Thyroid gland (tissue), 4 donors: Measurements from ENCODE around the gene PKD1L1. TPM values are rescaled to one million over a fixed set of nuclear protein-coding genes. Genes with fewer than 3 reads are reported as not detected.

Experiments
- DNase-seq, 2 donors: peaks; one replicate each; pipeline ENCODE4 v3.0.0-alpha.2; 2019
- H3K27ac ChIP-seq, 3 donors: fragments of 200-600 bp; sonication (generic); 1 replicate in 2 of 3; 2 replicates in 1 of 3; pipeline ENCODE4 v1.5.1; 2016 to 2019; ENCODE audit warnings: mild to moderate bottlenecking in 1 of 3, moderate library complexity in 1 of 3
- H3K27me3 ChIP-seq: fragments of 200-600 bp; sonication (generic); one replicate; pipeline ENCODE4 v1.5.1; 2019
- H3K36me3 ChIP-seq, 2 donors: fragments of 200-600 bp; sonication (generic); one replicate each; pipeline ENCODE4 v1.5.1; 2016 to 2019
- H3K4me1 ChIP-seq, 2 donors: fragments of 200-600 bp; sonication (generic); one replicate each; pipeline ENCODE4 v1.5.1; 2017 to 2019
- H3K4me3 ChIP-seq, 3 donors: fragments of 200-600 bp; sonication (generic); replicated peaks in 1 of 3; 1 replicate in 2 of 3; 2 replicates in 1 of 3; pipeline ENCODE4 v1.5.1; 2016; ENCODE audit warnings: mild to moderate bottlenecking in 1 of 3
- H3K9me3 ChIP-seq: fragments of 200-600 bp; sonication (generic); one replicate; pipeline ENCODE4 v1.5.1; 2017
- CTCF ChIP-seq, 6 experiments: fragments of 200-600 bp in 3 of 6; fragments of 450-650 bp in 3 of 6; sonication (generic) in 3 of 6; IDR thresholded peaks; one replicate each; pipeline ENCODE4 v1.5.1; 2016 to 2019; ENCODE audit warnings: antibody characterized with exemption in 6 of 6, mild to moderate bottlenecking in 2 of 6, inconsistent platforms in 1 of 6, moderate library complexity in 1 of 6
- POLR2A ChIP-seq, 2 donors: fragments of 450-650 bp; IDR thresholded peaks; one replicate each; pipeline ENCODE4 v1.6.1; 2017; ENCODE audit warnings: antibody characterized with exemption in 2 of 2, mild to moderate bottlenecking in 2 of 2, moderate library complexity in 1 of 2
- WGBS, 2 donors: methylation state at CpG; one replicate each; pipeline ENCODE4 v1.1.5; 2017; 5-methylcytosine and 5-hydroxymethylcytosine counted together
- intact Hi-C: fragments of 100-400 bp; cut with DNase I; formaldehyde crosslinking; loops from one replicate; pipeline ENCODE4 v1.15.1; 2023
- total RNA-seq, 4 donors: library from RNA; depleted of rRNA; stranded (reverse); fragments of >200 nt; gene quantifications; one replicate each; pipeline ENCODE4 v1.2.3, GENCODE V29; 2016

PKD1L1 gene
- total RNA-seq, 4 donors from 2014 or later: under 0.01 to 0.17 (median 0.14) TPM

GRCh38 chr7:47979832-47980181, 31.5 kb upstream of the PKD1L1 start:
- intact Hi-C loops: loop anchor here (5.0 kb wide), 1 partner anchor 107 kb away; the partner anchor contains the start of gene UPP1
- TF ChIP-seq CTCF (IDR thresholded peaks at IDR 0.05): no peak
- TF ChIP-seq POLR2A (IDR thresholded peaks at IDR 0.05): no peak
- Histone ChIP-seq H3K27ac (peak overlapping the region; percentile 60 to 89 (median 80)), H3K36me3 (peaks cover 28 to 31% of the 10 kb centered on the region in 2 donors), H3K9me3 (no peaks in the 10 kb centered on the region), H3K4me3 (peak overlapping the region in 2 of 3 donors; percentile 45 to 52), H3K27me3 (no peaks in the 10 kb centered on the region), H3K4me1 (peaks cover 4 to 8% of the 10 kb centered on the region in 2 donors)
- no peak for DNase-seq
- 35 to 37% methylated on average over 7 of the region's 7 CpGs for WGBS, 2 donors

GRCh38 chr7:47979145-47979831, 31.0 kb upstream of the PKD1L1 start, which contains the start of gene HUS1:
HUS1 (minus strand) TSS chr7:47979615; CDS start chr7:47979519, 96 bp downstream.
- Histone ChIP-seq H3K27ac (peak within 1 kb of the TSS; percentile 60 to 89 (median 80)), H3K36me3 (peaks cover 33 to 36% of the 10 kb centered on the region in 2 donors), H3K9me3 (no peaks in the 10 kb centered on the region), H3K27me3 (no peaks in the 10 kb centered on the region), H3K4me1 (peaks cover 4 to 8% of the 10 kb centered on the region in 2 donors), H3K4me3 (peak within 1 kb of the TSS; percentile 7 to 52 (median 45))
- TF ChIP-seq CTCF (IDR thresholded peaks at IDR 0.05): no peak
- peak in 1 of 2 donors; percentile 77 for TF ChIP-seq POLR2A (IDR thresholded peaks at IDR 0.05)
- intact Hi-C loops: loop anchor here (5.0 kb wide), 1 partner anchor 108 kb away; the partner anchor contains the start of gene UPP1
- peak; percentile 91 to 92 for DNase-seq
- WGBS, 2 donors: 1 to 2% methylated on average over 33 to 39 of the region's 62 CpGs

GRCh38 chr7:47978790-47979144, 30.5 kb upstream of the PKD1L1 start:
- H3K9me3 ChIP-seq: no peaks in the 10 kb centered on the region
- peak overlapping the region in 2 of 3 donors; percentile 45 to 52 for H3K4me3 ChIP-seq
- WGBS, 2 donors: 7 to 10% methylated on average over 4 of the region's 4 CpGs
- peaks cover 34 to 41% of the 10 kb centered on the region in 2 donors for H3K36me3 ChIP-seq
- no peaks in the 10 kb centered on the region for H3K27me3 ChIP-seq
- peak overlapping the region in 2 of 3 donors; percentile 80 to 89 for H3K27ac ChIP-seq
- TF ChIP-seq POLR2A (IDR thresholded peaks at IDR 0.05) (no peak), CTCF (IDR thresholded peaks at IDR 0.05) (no peak)
- no peak for DNase-seq
- intact Hi-C loops: loop anchor here (5.0 kb wide), 1 partner anchor 109 kb away; the partner anchor contains the start of gene UPP1
- H3K4me1 ChIP-seq: peaks cover 4 to 8% of the 10 kb centered on the region in 2 donors

- Histone ChIP-seq H3K4me1 (peaks cover 4 to 7% of the 10 kb centered on the region in 2 donors), H3K27me3 (no peaks in the 10 kb centered on the region), H3K36me3 (peaks cover 34 to 51% of the 10 kb centered on the region in 2 donors), H3K9me3 (no peaks in the 10 kb centered on the region), H3K4me3 (no peak overlapping the region), H3K27ac (no peak overlapping the region)
- intact Hi-C loops: no loop called here
- DNase-seq: no peak
- 63 to 85% methylated on average over 1 of the region's 1 CpG for WGBS, 2 donors
- TF ChIP-seq CTCF (IDR thresholded peaks at IDR 0.05) (no peak), POLR2A (IDR thresholded peaks at IDR 0.05) (no peak)
Measured at GRCh38 chr7:47973739-47974138, 25.5 kb upstream of the PKD1L1 start.

GRCh38 chr7:47970761-47971160, 22.5 kb upstream of the PKD1L1 start:
- Histone ChIP-seq H3K27ac (peak overlapping the region in 1 of 3 donors; percentile 6), H3K4me3 (no peak overlapping the region), H3K36me3 (peaks cover 38 to 55% of the 10 kb centered on the region in 2 donors), H3K9me3 (no peaks in the 10 kb centered on the region), H3K27me3 (no peaks in the 10 kb centered on the region), H3K4me1 (no peaks in the 10 kb centered on the region)
- TF ChIP-seq POLR2A (IDR thresholded peaks at IDR 0.05) (no peak), CTCF (IDR thresholded peaks at IDR 0.05) (no peak)
- no peak for DNase-seq
- intact Hi-C loops: no loop called here
- 76 to 83% methylated on average over 1 of the region's 1 CpG for WGBS, 2 donors
